RKO (cell line): ENCODE measurements around the gene RAI2.
A peak's percentile ranks its signal among the peaks of the same experiment; 100 is the strongest.

Source experiments
- DNase-seq: peaks from one replicate; pipeline ENCODE4 v3.0.0-alpha.2; 2016; ENCODE audit warnings: low spot score

Gene RAI2

GRCh38 chrX:17829566-17829965, 31.5 kb downstream of the RAI2 start:
- DNase-seq = no peak

- DNase-seq = no peak
Measured at GRCh38 chrX:17828171-17828570, 32.9 kb downstream of the RAI2 start.

GRCh38 chrX:17826609-17827496, 34.2 kb downstream of the RAI2 start:
- peak; percentile 26 for DNase-seq

- DNase-seq = no peak
Measured at GRCh38 chrX:17824980-17825379, 36.1 kb downstream of the RAI2 start.

- no peak for DNase-seq
Measured at GRCh38 chrX:17822351-17822750, 38.7 kb downstream of the RAI2 start.

GRCh38 chrX:17820100-17820499, 41.0 kb downstream of the RAI2 start:
- DNase-seq = no peak

- DNase-seq = no peak
Measured at GRCh38 chrX:17818726-17819125, 42.4 kb downstream of the RAI2 start.

- DNase-seq = no peak
Measured at GRCh38 chrX:17817251-17817650, 43.8 kb downstream of the RAI2 start.

- DNase-seq = no peak
Measured at GRCh38 chrX:17814557-17814956, 46.5 kb downstream of the RAI2 start.

- DNase-seq = no peak
Measured at GRCh38 chrX:17814059-17814458, 47.0 kb downstream of the RAI2 start.

GRCh38 chrX:17813277-17813676, 47.8 kb downstream of the RAI2 start:
- no peak for DNase-seq

- no peak for DNase-seq
Measured at GRCh38 chrX:17812763-17813162, 48.3 kb downstream of the RAI2 start.

- no peak for DNase-seq
Measured at GRCh38 chrX:17809984-17810383, 51.1 kb downstream of the RAI2 start.

- no peak for DNase-seq
Measured at GRCh38 chrX:17809273-17809672, 51.8 kb downstream of the RAI2 start.

GRCh38 chrX:17805120-17805519, 56.0 kb downstream of the RAI2 start:
- no peak for DNase-seq

- no peak for DNase-seq
Measured at GRCh38 chrX:17803449-17803848, 57.6 kb downstream of the RAI2 start.

- no peak for DNase-seq
Measured at GRCh38 chrX:17802756-17803155, 58.3 kb downstream of the RAI2 start.

- DNase-seq = no peak
Measured at GRCh38 chrX:17801431-17801830, 59.7 kb downstream of the RAI2 start.

GRCh38 chrX:17798921-17799320, 62.2 kb downstream of the RAI2 start:
- DNase-seq = no peak

GRCh38 chrX:17792826-17793225, 68.3 kb downstream of the RAI2 start:
- no peak for DNase-seq

- no peak for DNase-seq
Measured at GRCh38 chrX:17788956-17789562, 72.0 kb downstream of the RAI2 start.

GRCh38 chrX:17788439-17788838, 72.7 kb downstream of the RAI2 start:
- DNase-seq = peak; percentile 20

GRCh38 chrX:17787557-17787956, 73.5 kb downstream of the RAI2 start:
- DNase-seq = no peak
